HG02623 (cell line): ENCODE data around the gene PTER.

Source experiments
- ATAC-seq: cut with Tn5 transposase; IDR thresholded peaks from one replicate; pipeline ENCODE4 v1.9.1; 2021; ENCODE audit warnings: moderate library complexity; ENCODE audit not compliant: unreplicated experiment

The PTER gene

DNA sequence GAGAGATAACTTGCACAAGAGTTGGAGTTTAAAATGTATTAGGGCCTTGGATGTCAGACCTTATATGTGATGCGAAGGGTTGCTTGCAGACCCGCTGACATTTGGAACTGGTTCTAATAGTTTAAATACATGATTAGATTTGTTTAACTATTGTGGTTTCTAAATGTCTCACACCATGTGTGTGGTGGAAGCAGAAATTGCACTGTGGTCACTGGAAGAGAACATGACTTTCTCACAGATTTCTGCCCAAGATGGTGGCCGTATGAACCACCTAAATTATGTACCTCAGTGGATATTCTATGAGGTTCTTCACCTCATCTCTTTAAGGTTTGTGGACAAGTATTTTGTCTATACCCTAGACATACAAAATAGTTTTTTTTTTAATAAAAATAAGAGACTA, 93.0 kb downstream of the PTER start:
- no peak for ATAC-seq

DNA sequence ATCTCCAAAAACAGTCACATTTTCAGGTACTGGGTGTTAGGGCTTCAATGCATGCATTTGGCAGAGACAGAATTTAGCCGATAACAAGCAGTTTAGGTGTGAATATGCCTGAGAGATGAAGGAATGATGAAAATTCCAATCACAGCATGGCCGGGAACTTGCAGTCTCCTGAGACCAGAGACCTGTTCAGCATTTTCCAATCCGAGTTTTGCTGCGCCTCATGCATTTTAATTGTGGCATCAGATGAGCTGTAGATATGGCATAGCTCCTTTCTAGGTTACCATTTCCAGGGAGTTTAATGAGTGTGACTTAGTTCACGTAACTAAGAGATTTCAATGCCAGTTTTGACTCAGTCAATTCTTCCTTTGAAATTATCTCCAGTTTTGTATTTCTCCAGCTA, 99.3 kb downstream of the PTER start:
- ATAC-seq = no peak

DNA sequence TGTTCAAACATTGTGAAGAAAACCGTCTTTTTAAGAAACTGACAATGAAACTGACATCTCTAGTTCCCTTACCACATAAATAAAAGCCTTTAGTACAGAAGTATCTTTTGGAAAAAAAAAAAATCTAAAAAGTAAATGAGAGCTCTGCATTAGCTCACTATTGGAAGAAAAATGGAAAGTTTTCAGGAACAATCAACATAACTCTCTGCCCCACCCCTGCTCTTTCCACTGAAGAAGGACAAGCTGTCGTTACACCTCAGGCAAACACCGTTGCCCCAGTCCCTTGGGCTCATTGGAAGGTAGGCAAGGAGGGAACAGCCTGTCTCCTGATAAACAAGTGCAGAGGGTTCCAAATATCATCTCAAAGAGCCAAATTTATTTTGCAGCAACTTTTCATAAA, 107.3 kb downstream of the PTER start:
- no peak for ATAC-seq

DNA sequence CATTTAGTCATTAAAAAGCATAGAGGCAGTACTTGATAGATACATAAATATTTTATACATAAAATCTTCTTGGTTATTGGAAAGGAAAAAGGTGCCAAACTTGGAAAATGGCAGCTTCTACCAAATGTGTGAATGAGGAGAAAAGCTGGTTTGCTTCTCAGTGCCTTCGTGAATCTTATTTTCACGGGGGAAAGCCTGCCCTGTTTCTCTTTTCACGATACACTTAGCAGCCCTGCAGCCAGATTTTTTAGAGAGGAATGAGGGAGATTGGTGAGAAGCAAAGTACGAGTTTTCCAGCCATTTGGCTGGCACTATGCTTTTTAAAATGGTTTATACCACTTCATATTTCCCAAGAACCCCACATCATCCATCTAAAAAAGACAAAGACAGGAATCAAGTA, 107.8 kb downstream of the PTER start:
- ATAC-seq = no peak

DNA sequence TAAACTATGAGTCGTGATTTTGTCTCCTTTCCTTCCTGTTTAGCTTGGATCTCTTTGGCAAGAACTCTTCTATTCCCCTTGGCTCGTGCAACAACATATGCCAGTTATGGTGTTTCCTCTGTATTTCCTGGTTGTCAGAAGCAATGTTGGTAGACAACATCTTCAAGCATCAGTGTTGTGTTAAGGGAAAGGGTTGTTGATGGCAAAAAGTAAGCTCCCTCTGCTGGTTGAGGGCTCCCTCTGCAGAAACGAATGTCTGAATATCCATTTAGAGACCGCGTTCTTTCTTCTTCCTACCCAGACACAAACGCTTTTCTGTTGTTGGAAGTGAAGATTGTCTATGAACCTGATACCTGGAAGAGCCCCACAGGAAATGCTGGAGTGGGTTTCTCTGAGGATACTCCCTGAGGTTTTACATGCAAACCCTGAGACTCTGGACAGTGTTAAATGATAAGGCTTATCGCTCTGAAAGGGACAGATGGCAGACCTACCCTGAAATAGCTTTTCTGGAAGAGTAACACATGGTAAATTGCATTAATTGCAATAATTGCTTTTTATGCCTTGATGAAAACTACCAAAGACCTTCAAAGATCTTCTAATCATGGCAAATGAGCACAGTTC, 108.4 kb downstream of the PTER start:
- ATAC-seq = no peak

DNA sequence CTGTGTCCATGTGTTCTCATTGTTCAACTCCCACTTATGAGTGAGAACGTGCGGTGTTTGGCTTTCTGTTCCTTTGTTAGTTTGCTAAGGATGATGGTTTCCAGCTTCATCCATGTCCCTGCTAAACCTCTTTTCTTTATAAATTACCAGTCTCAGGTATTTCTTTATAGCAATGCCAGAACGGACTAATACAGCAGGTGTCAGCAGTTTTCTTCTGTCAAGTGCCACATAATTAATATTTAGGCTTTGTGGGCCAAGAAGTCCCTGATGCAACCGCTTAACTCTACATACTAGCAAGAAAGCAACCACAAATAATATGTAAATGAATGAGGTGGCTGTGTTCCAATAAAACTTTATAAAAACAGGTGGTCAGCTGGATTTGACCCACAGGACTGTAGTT, 111.2 kb downstream of the PTER start:
- ATAC-seq = no peak

DNA sequence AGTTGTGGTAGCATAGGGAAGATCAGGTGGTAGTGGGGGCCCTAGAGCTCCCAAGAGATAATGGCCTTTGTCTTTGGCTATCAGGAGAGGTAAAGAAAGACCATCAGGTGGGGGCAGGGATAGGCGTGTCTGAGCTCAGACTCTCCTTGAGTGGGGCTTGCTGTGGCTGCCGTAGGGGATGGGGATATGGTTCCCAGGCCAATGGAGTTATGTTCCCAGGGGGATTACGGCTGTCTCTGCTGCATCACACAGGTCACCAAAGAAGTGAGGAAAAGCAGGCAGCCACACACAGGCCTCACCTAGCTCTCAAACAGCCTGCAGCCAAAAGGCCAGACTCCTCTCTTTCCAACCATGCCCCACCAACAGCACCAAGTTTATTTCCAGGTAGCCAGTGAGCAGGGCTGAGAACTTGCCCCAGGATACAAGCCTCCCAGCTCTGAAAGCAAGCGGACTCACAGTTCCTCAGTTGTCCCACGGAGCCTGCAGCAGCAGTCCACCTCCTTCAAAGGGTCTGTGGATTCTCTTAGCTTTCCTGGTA, 122.5 kb downstream of the PTER start:
- no peak for ATAC-seq

DNA sequence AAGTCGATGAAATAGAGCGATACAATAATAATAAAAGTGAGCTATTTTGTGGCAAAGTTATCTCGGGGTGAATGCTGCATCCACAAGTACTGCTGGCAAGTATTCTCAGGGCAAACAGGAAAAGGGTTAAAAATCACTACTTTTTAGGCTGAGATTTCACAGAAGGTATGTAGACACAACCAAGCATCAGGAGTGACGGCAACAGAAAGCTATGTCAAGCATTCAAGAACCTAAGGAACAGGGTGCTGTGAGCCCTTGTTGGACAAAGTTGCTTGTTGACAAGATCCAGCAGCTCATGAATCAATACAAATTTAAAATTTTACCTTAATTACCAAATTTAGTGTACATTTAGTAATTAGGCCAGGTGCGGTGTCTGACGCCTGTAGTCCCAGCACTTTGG, 126.1 kb downstream of the PTER start:
- no peak for ATAC-seq
